C4-2B (cell line): ENCODE results near the gene EIF1.

Experiments used
- H3K27ac ChIP-seq: fragments of 450-650 bp; 2 replicates; pipeline ENCODE4 v1.5.1; 2017
- CTCF ChIP-seq: fragments of 450-650 bp; conservative IDR thresholded peaks from 2 replicates; pipeline ENCODE4 v1.5.1; 2017; ENCODE audit warnings: mild to moderate bottlenecking
- ZFX ChIP-seq: fragments of 450-650 bp; IDR thresholded peaks from 2 replicates; pipeline ENCODE4 v1.6.1; 2017

EIF1 gene

GRCh38 chr17:41739661-41740352 is 51.1 kb downstream of the EIF1 start:
- H3K27ac ChIP-seq: no peak overlapping the region

GRCh38 chr17:41740506-41740905 is 51.8 kb downstream of the EIF1 start:
- TF ChIP-seq CTCF (no peak), ZFX (no peak)
- no peak overlapping the region for H3K27ac ChIP-seq

More at GRCh38 chr17:41739661-41740352, 51.1 kb downstream of the EIF1 start:
- TF ChIP-seq CTCF (no peak), ZFX (no peak)

GRCh38 chr17:41741709-41742108 is 53.0 kb downstream of the EIF1 start:
- no peak overlapping the region for H3K27ac ChIP-seq
- TF ChIP-seq CTCF (no peak), ZFX (no peak)
